K562 (cell line): ENCODE data around the gene NDOR1. TPM values are rescaled to one million over a fixed set of nuclear protein-coding genes. Genes with fewer than 3 reads are reported as not detected.

Source experiments
- ATAC-seq: fragments of 200-7000 bp; cut with Tn5 transposase; 3 replicates; pipeline ENCODE4 v1.9.1; 2020; ENCODE audit warnings: moderate library complexity
- BruUV-seq: library from RNA; stranded (reverse); fragments of 400-500 nt; replicated peaks from 2 replicates; lab custom pipeline; 2021; lab: Mats Ljungman, UMichigan
- CTCF ChIA-PET: fragments of 300-600 bp; formaldehyde crosslinking; extraction: SDS; loops from one replicate; lab custom pipeline; 2021; ENCODE audit warnings: low intra/inter-chr PET ratio; lab: Yijun Ruan, JAX
- POLR2A ChIA-PET: fragments of 300-600, 350-650 bp; sonication (Branson Sonifier 250); formaldehyde crosslinking; extraction: SDS; loops from one replicate; lab custom pipeline; 2021; ENCODE audit warnings: antibody characterized with exemption, inconsistent platforms; lab: Yijun Ruan, JAX
- DNase-seq, 4 experiments: peaks; one replicate each; pipeline versions ENCODE4 v3.0.0 to v3.0.0-alpha.2; 2011 to 2018; ENCODE audit warnings: low spot score in 3 of 4, mixed read lengths in 3 of 4; ENCODE audit errors: extremely low read depth in 1 of 4
- FAIRE-seq: peaks from 2 replicates; lab custom pipeline; 2011; peaks lifted over from hg19 to GRCh38; lab: Jason Lieb, UNC
- H2AFZ ChIP-seq: 2 replicates; pipeline ENCODE4 v1.6.0; 2011; ENCODE audit warnings: low read depth, low read length, control low read depth, inconsistent platforms
- H3K27ac ChIP-seq: fragments of 200-600 bp; 3 replicates; pipeline ENCODE4 v1.8.0; 2011; ENCODE audit warnings: low read depth, mild to moderate bottlenecking, control low read depth, inconsistent platforms, low read length, moderate library complexity, mixed read lengths; ENCODE audit errors: extremely low read depth
- H3K27me3 ChIP-seq, 2 experiments: fragments of 300-600 bp in 1 of 2; 2 replicates in 1 of 2; 3 replicates in 1 of 2; pipeline versions ENCODE4 v1.6.0 to v1.8.0; 2011; ENCODE audit warnings: inconsistent platforms in 2 of 2, low read length in 2 of 2, mild to moderate bottlenecking in 1 of 2, mixed read lengths in 1 of 2, moderate library complexity in 1 of 2; ENCODE audit not compliant: control insufficient read depth in 2 of 2, insufficient read depth in 2 of 2
- H3K36me3 ChIP-seq: fragments of 300-600 bp; 3 replicates; pipeline ENCODE4 v1.8.0; 2011; ENCODE audit warnings: mild to moderate bottlenecking, low read length, inconsistent platforms; ENCODE audit not compliant: control insufficient read depth, insufficient read depth
- H3K4me1 ChIP-seq, 2 experiments: fragments of 200-600 bp in 1 of 2; replicated peaks in 1 of 2; 2 replicates in 1 of 2; 3 replicates in 1 of 2; pipeline versions ENCODE4 v1.5.1 to v1.8.0; 2011; ENCODE audit warnings: inconsistent platforms in 2 of 2, low read length in 2 of 2, mild to moderate bottlenecking in 1 of 2, mixed read lengths in 1 of 2, moderate library complexity in 1 of 2; ENCODE audit not compliant: control insufficient read depth in 2 of 2, insufficient read depth in 2 of 2
- H3K4me2 ChIP-seq: 2 replicates; pipeline ENCODE4 v1.6.1; 2011; ENCODE audit warnings: low read length, control low read depth, inconsistent platforms, mixed read lengths; ENCODE audit not compliant: insufficient read depth
- H3K4me3 ChIP-seq: fragments of 200-600 bp; sonication (generic), shearing (Covaris generic); 2 replicates; pipeline ENCODE4 v1.5.1; 2016; ENCODE audit warnings: control low read depth, inconsistent platforms
- H3K79me2 ChIP-seq: fragments of 200-600 bp; 3 replicates; pipeline ENCODE4 v1.8.0; 2011; ENCODE audit warnings: low read length, inconsistent platforms; ENCODE audit not compliant: control insufficient read depth, insufficient read depth
- H3K9ac ChIP-seq, 2 experiments: 2 replicates each; pipeline versions ENCODE4 v1.6.0 to v1.6.1; 2011; ENCODE audit warnings: low read depth in 2 of 2, low read length in 2 of 2, control low read depth in 1 of 2, inconsistent platforms in 1 of 2, mild to moderate bottlenecking in 1 of 2, mixed read lengths in 1 of 2; ENCODE audit not compliant: insufficient read depth in 1 of 2
- H3K9me1 ChIP-seq: one replicate; pipeline ENCODE4 v1.6.0; 2011; ENCODE audit warnings: inconsistent platforms, mild to moderate bottlenecking, low read length, moderate library complexity; ENCODE audit not compliant: control insufficient read depth, insufficient read depth
- H3K9me3 ChIP-seq: replicated peaks from 2 replicates; pipeline ENCODE4 v1.5.1; 2011; ENCODE audit warnings: low read depth, low read length, inconsistent platforms; ENCODE audit not compliant: control insufficient read depth, insufficient read depth
- H4K20me1 ChIP-seq: replicated peaks from 2 replicates; pipeline ENCODE4 v1.6.1; 2011; ENCODE audit warnings: low read length, inconsistent platforms, mixed read lengths; ENCODE audit not compliant: control insufficient read depth, insufficient read depth
- GATAD2B ChIP-seq: fragments of 450-650 bp; IDR thresholded peaks from 2 replicates; pipeline ENCODE4 v1.6.1; 2017; ENCODE audit warnings: mild to moderate bottlenecking, borderline replicate concordance
- NRF1 ChIP-seq, 2 experiments: fragments of 450-650 bp; IDR thresholded peaks in 1 of 2; conservative IDR thresholded peaks in 1 of 2; 2 replicates each; pipeline ENCODE4 v1.6.1; 2014; ENCODE audit warnings: mild to moderate bottlenecking in 2 of 2
- PHF8 ChIP-seq: fragments of 200-600 bp; sonication (generic); IDR thresholded peaks from 2 replicates; pipeline ENCODE4 v1.6.1; 2012; ENCODE audit warnings: mixed run types, mild to moderate bottlenecking, inconsistent platforms, low read length, moderate library complexity, borderline replicate concordance
- WGBS: fragments of 100-300 bp; shearing (Covaris generic); methylation state at CpG from one replicate; pipeline ENCODE4 v1.1.6; 2016; ENCODE audit warnings: low coverage, mixed read lengths; ENCODE audit not compliant: insufficient coverage; ENCODE audit errors: missing lambda C conversion rate; 5-methylcytosine and 5-hydroxymethylcytosine counted together
- in situ Hi-C: fragments of 300-500 bp; cut with MboI; formaldehyde crosslinking; loops from 4 replicates; pipeline ENCODE4 v1.15.0; 2018; ENCODE audit warnings: inconsistent platforms, mixed read lengths
- intact Hi-C: fragments of 100-400 bp; cut with micrococcal nuclease; formaldehyde crosslinking; loops from 2 replicates; pipeline ENCODE4 v1.14.2; 2022
- polyA plus RNA-seq, 8 experiments: library from polyadenylated mRNA; depleted of rRNA in 4 of 8; stranded (reverse) in 5 of 8; unstranded in 3 of 8; fragments of >200 nt; fragmentation: Nextera tagmentation in 2 of 8; fragmentation: Illumina TruSeq in 1 of 8; extraction: Ambion mirVana in 2 of 8; extraction: Trizol in 1 of 8; gene quantifications; 2 replicates each; pipeline versions ENCODE4 v1.2.1 to v1.2.3, GENCODE V29; 2011 to 2014; ENCODE audit warnings: inconsistent platforms in 1 of 8, missing spikeins in 1 of 8
- total RNA-seq, 7 experiments: library from RNA; depleted of rRNA in 6 of 7; stranded (reverse); fragments of >200 nt in 6 of 7; fragmentation: Illumina TruSeq in 2 of 7; extraction: Trizol in 2 of 7; gene quantifications; 2 replicates each; pipeline versions ENCODE4 v1.2.1 to v1.2.3, GENCODE V29; 2011 to 2021; ENCODE audit warnings: low replicate concordance in 1 of 7
- TF ChIP-seq, protein P1 (sequence below): sonication (generic); formaldehyde crosslinking; IDR thresholded peaks from 2 replicates; pipeline ENCODE4 v1.8.1; 2023; ENCODE audit warnings: mild to moderate bottlenecking, missing genetic modification reagents

Gene NDOR1
- total and polyA plus RNA-seq, 9 of the 15 experiments (the other 6 are each of a cell fraction or from before 2014, with no cell fraction given), result 0.06 to 36.9 (median 6.9) TPM

GRCh38 chr9:137163365-137163715, 42.2 kb upstream of the NDOR1 start:
- WGBS, result 36% methylated on average over 13 of the region's 26 CpGs
- Histone ChIP-seq H3K4me1 (peaks cover 6 to 97% of the 10 kb centered on the region in 2 experiments; a peak in 4 of 5 replicates), H3K36me3 (no peaks in the 10 kb centered on the region), H3K79me2 (no peaks in the 10 kb centered on the region), H3K27ac (no peak overlapping the region), H3K4me2 (peak overlapping the region; percentile 63), H3K9ac (peak overlapping the region in 1 of 2 experiments; percentile 83; a peak in 2 of 4 replicates), H3K27me3 (peaks cover 19 to 29% of the 10 kb centered on the region in 2 experiments; a peak in 4 of 5 replicates), H3K9me1 (no peaks in the 10 kb centered on the region), H3K9me3 (no peaks in the 10 kb centered on the region), H4K20me1 (peaks cover 5% of the 10 kb centered on the region; the same call in 1 of the 2 replicates), H3K4me3 (0 out of 2 replicates have a peak overlapping the region, but pooled peaks have one; percentile 10), H2AFZ (peak overlapping the region; percentile 72)
- no TSS peak for BruUV-seq
- FAIRE-seq, result no peak
- ChIA-PET POLR2A (interaction anchor here (0.8 to 1.0 kb wide), 2 partner anchors 9 to 14 kb away, joined by 3 to 4 read pairs; partner anchors contain the start of gene TMEM210), CTCF (no interaction called here)
- intact Hi-C loops, result no loop called here
- in situ Hi-C loops, result no loop called here
- ATAC-seq, result peak; percentile 65
- DNase-seq, result peak; percentile 66 to 69 (median 68)
- TF ChIP-seq, protein P1, sequence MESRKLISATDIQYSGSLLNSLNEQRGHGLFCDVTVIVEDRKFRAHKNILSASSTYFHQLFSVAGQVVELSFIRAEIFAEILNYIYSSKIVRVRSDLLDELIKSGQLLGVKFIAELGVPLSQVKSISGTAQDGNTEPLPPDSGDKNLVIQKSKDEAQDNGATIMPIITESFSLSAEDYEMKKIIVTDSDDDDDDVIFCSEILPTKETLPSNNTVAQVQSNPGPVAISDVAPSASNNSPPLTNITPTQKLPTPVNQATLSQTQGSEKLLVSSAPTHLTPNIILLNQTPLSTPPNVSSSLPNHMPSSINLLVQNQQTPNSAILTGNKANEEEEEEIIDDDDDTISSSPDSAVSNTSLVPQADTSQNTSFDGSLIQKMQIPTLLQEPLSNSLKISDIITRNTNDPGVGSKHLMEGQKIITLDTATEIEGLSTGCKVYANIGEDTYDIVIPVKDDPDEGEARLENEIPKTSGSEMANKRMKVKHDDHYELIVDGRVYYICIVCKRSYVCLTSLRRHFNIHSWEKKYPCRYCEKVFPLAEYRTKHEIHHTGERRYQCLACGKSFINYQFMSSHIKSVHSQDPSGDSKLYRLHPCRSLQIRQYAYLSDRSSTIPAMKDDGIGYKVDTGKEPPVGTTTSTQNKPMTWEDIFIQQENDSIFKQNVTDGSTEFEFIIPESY (CRISPR knock-in tag), result 0 out of 2 replicates have a peak, but pooled peaks have one; percentile 20
- peak; percentile 44 to 64; a peak in 2 of 4 replicates for TF ChIP-seq NRF1 (conservative IDR thresholded peaks at IDR 0.05 in 1 of 2, IDR thresholded peaks at IDR 0.05 in 1 of 2)
- no peak for TF ChIP-seq GATAD2B
- TF ChIP-seq PHF8, result 0 out of 2 replicates have a peak, but pooled peaks have one; percentile 33
